Measurements from ENCODE around the gene SMCR8.

- TF ChIP-seq TAF1 (IDR thresholded peaks at IDR 0.05; ENCODE audit: borderline replicate concordance, low read depth, low read length) = no peak
- TF ChIP-seq BCLAF1 (IDR thresholded peaks at IDR 0.05) = no peak
- no peak for TF ChIP-seq GABPA (IDR thresholded peaks at IDR 0.05; ENCODE audit: low read depth)
- no peak for TF ChIP-seq CTCF (IDR thresholded peaks at IDR 0.05 in 2 of 3, conservative IDR thresholded peaks at IDR 0.05 in 1 of 3; ENCODE audit: control insufficient read depth in 2 of 3, extremely low read depth in 1 of 3, insufficient read depth in 1 of 3, low read depth in 3 of 3, low read length in 3 of 3)
These were observed 24.8 kb downstream of the SMCR8 start for GRCh38 chr17:18339933-18340332.
